Measurements from ENCODE around the gene ANKRD55. TPM values are rescaled to one million over a fixed set of nuclear protein-coding genes. Genes with fewer than 3 reads are reported as not detected.
"Not testable (repeated sequence)": the region's sequence is repeated elsewhere in the genome, so short reads cannot be mapped to it uniquely, and the experiment has no call there.

The ANKRD55 gene
- total RNA-seq, 2 donors from 2014 or later, result not detected

- H3K27ac ChIP-seq, result no peak overlapping the region
- H3K4me3 ChIP-seq, result no peak overlapping the region
- H3K9me3 ChIP-seq, result no peaks in the 10 kb centered on the region
- no peak overlapping the region for H3K9ac ChIP-seq (ENCODE audit: low read depth in 2 of 2, low read length in 2 of 2)
- H3K4me1 ChIP-seq, result no peaks in the 10 kb centered on the region
- H3K27me3 ChIP-seq, result no peaks in the 10 kb centered on the region
- intact Hi-C loops (cut with DNase I), result no loop called here
- no peak for DNase-seq
- H3K36me3 ChIP-seq, result no peaks in the 10 kb centered on the region
- TF ChIP-seq, protein P1, sequence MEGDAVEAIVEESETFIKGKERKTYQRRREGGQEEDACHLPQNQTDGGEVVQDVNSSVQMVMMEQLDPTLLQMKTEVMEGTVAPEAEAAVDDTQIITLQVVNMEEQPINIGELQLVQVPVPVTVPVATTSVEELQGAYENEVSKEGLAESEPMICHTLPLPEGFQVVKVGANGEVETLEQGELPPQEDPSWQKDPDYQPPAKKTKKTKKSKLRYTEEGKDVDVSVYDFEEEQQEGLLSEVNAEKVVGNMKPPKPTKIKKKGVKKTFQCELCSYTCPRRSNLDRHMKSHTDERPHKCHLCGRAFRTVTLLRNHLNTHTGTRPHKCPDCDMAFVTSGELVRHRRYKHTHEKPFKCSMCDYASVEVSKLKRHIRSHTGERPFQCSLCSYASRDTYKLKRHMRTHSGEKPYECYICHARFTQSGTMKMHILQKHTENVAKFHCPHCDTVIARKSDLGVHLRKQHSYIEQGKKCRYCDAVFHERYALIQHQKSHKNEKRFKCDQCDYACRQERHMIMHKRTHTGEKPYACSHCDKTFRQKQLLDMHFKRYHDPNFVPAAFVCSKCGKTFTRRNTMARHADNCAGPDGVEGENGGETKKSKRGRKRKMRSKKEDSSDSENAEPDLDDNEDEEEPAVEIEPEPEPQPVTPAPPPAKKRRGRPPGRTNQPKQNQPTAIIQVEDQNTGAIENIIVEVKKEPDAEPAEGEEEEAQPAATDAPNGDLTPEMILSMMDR (IDR thresholded peaks at IDR 0.05), result no peak
Measured at GRCh38 chr5:56251918-56252553, 18.9 kb upstream of the ANKRD55 start.

- Histone ChIP-seq H3K27ac (no peak overlapping the region), H3K4me1 (no peaks in the 10 kb centered on the region), H3K9ac (ENCODE audit: low read depth in 2 of 2, low read length in 2 of 2) (no peak overlapping the region), H3K27me3 (no peaks in the 10 kb centered on the region), H3K36me3 (no peaks in the 10 kb centered on the region), H3K4me3 (no peak overlapping the region), H3K9me3 (no peaks in the 10 kb centered on the region)
- intact Hi-C loops (cut with DNase I), result no loop called here
- DNase-seq, result no peak
- TF ChIP-seq, protein P1 (IDR thresholded peaks at IDR 0.05), result no peak
Measured at GRCh38 chr5:56251440-56251839, 18.3 kb upstream of the ANKRD55 start.

- H3K9ac ChIP-seq (ENCODE audit: low read depth in 2 of 2, low read length in 2 of 2), result no peak overlapping the region
- DNase-seq, result no peak
- no peaks in the 10 kb centered on the region for H3K27me3 ChIP-seq
- H3K36me3 ChIP-seq, result no peaks in the 10 kb centered on the region
- H3K4me1 ChIP-seq, result no peaks in the 10 kb centered on the region
- intact Hi-C loops (cut with DNase I), result no loop called here
- H3K27ac ChIP-seq, result no peak overlapping the region
- no peak overlapping the region for H3K4me3 ChIP-seq
- TF ChIP-seq, protein P1 (IDR thresholded peaks at IDR 0.05), result no peak
- H3K9me3 ChIP-seq, result no peaks in the 10 kb centered on the region
Measured at GRCh38 chr5:56250011-56250410, 16.9 kb upstream of the ANKRD55 start.

DNA sequence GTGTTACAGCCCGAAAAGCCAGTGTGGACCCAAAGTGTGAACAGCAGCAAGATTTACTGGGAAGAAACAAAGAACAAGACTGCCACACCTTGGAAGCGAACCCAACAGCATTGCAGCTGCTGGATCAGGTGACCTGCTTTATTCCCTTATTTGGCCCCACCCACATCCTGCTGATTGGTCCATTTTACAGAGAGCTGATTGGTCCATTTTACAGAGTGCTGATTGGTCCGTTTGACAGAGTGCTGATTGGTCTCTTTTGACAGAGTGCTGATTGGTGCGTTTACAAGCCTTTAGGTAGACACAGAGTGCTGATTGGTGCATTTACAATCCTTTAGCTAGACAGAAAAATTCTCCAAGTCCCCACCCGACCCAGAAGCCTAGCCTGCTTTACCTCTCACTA lies 16.0 kb upstream of the ANKRD55 start:
- H3K9ac ChIP-seq (ENCODE audit: low read depth in 2 of 2, low read length in 2 of 2); H3K4me1 ChIP-seq; DNase-seq; H3K27ac ChIP-seq; H3K9me3 ChIP-seq; H3K4me3 ChIP-seq; intact Hi-C loops (cut with DNase I); H3K36me3 ChIP-seq; H3K27me3 ChIP-seq: not testable (repeated sequence)

DNA sequence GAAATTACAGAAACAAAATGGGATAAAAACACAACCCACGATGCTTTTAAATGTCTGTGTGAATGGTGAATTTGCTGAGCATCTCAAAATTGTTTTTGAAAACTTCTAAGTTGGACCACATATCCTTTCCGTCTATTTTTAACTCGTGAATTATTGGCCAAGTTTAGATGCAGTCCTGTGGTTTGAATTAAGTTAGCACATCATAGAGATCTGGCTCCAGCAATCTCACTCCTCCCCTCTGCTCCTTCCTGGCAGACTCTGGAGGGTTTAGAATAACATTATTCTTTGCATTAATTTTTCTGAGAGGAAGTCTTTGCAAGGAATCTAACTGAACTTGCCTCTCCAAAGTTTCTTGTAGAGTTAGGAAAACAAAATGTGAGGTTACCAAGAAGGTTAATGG lies 14.5 kb upstream of the ANKRD55 start:
- H3K4me1 ChIP-seq, result no peaks in the 10 kb centered on the region
- no peak overlapping the region for H3K9ac ChIP-seq (ENCODE audit: low read depth in 2 of 2, low read length in 2 of 2)
- no peak overlapping the region for H3K27ac ChIP-seq
- intact Hi-C loops (cut with DNase I), result no loop called here
- no peaks in the 10 kb centered on the region for H3K9me3 ChIP-seq
- H3K4me3 ChIP-seq, result no peak overlapping the region
- no peaks in the 10 kb centered on the region for H3K27me3 ChIP-seq
- DNase-seq, result no peak
- no peaks in the 10 kb centered on the region for H3K36me3 ChIP-seq
- TF ChIP-seq, protein P1 (IDR thresholded peaks at IDR 0.05), result no peak

GRCh38 chr5:56246769-56247168 lies 13.6 kb upstream of the ANKRD55 start:
- no peaks in the 10 kb centered on the region for H3K36me3 ChIP-seq
- TF ChIP-seq, protein P1 (IDR thresholded peaks at IDR 0.05), result no peak
- intact Hi-C loops (cut with DNase I), result no loop called here
- H3K27me3 ChIP-seq, result no peaks in the 10 kb centered on the region
- no peak overlapping the region for H3K9ac ChIP-seq (ENCODE audit: low read depth in 2 of 2, low read length in 2 of 2)
- H3K4me3 ChIP-seq, result no peak overlapping the region
- DNase-seq, result no peak
- H3K4me1 ChIP-seq, result no peaks in the 10 kb centered on the region
- no peak overlapping the region for H3K27ac ChIP-seq
- H3K9me3 ChIP-seq, result no peaks in the 10 kb centered on the region

All from colonic mucosa (tissue), 4 donors.